Central memory CD4-positive, alpha-beta T cell (primary cell): ENCODE data around the gene SP2.
A peak's percentile ranks its signal among the peaks of the same experiment; 100 is the strongest.

Source experiments
- DNase-seq: peaks from one replicate; pipeline ENCODE4 v3.0.0; 2022

The SP2 gene

GRCh38 chr17:47871048-47871447, 25.0 kb upstream of the SP2 start:
- DNase-seq = no peak

- no peak for DNase-seq
Observed at GRCh38 chr17:47872019-47872650, 23.9 kb upstream of the SP2 start.

DNA sequence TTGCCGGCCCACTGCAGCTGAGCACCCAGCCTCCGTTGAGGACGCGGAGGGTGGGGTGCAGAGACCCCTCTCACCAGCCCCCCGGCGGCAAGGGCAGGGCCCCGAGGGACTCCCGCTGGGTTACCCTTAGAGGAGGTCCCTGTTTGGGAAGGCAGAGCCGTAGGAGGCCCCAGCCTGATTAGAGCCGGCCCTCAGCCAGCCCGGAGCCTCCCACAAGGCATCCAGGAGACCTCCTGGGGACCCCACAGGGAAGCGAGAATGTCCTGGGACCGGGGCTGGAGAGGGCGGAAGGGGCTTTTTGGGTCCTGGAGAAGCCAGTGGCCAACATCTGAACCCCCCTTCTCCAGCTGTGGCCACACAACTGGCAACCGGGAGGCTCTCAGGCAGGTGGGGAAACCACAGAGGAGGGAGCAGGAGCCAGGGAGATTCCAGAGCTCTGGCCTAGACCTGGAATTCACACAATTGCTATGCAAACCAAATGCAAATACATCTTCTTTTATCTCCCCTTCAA, 23.3 kb upstream of the SP2 start:
- DNase-seq = no peak

DNA sequence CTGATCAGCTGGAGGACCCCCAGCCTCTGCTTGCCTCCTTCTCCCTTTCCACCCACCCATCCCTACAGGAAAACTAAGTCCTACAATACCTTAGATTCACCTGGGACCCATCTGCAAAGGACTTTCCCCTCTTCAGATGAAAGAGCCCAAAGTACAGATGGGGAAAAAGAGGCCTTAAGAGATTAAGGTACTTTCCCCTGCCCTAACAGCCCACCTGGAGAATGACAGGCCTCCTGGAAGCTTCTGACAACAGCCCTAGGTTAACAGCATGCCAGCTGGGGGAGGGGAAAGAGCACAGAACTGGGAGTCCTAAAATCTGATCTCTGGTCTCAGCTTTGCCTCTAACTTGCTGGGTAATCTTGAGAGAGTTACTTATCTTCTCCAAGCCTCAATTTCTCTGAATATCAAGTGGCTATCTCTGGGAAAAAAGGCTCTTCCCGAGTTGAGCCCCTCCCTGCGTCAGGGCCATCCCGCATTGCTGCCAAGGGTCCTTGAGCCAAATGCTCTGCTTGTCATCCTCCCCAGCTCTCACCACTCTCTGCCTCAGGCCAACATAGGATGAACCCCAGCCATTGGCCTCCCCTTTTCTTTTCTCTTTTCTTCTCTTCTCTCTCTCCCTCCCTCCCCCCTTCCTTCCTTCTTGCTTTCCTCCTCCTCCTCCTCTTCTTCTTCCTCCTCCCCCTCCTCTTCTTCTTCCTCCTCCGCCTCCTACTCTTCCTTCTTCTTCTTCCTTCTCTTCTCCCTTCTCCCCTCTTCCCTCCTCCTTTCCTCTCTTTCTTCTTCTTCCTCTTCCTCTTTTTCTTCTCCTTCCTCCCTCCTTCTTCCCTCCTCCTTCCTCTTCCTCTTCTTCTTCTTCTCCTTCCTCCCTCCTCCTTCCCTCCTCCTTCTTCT, 22.6 kb upstream of the SP2 start:
- DNase-seq = no peak

DNA sequence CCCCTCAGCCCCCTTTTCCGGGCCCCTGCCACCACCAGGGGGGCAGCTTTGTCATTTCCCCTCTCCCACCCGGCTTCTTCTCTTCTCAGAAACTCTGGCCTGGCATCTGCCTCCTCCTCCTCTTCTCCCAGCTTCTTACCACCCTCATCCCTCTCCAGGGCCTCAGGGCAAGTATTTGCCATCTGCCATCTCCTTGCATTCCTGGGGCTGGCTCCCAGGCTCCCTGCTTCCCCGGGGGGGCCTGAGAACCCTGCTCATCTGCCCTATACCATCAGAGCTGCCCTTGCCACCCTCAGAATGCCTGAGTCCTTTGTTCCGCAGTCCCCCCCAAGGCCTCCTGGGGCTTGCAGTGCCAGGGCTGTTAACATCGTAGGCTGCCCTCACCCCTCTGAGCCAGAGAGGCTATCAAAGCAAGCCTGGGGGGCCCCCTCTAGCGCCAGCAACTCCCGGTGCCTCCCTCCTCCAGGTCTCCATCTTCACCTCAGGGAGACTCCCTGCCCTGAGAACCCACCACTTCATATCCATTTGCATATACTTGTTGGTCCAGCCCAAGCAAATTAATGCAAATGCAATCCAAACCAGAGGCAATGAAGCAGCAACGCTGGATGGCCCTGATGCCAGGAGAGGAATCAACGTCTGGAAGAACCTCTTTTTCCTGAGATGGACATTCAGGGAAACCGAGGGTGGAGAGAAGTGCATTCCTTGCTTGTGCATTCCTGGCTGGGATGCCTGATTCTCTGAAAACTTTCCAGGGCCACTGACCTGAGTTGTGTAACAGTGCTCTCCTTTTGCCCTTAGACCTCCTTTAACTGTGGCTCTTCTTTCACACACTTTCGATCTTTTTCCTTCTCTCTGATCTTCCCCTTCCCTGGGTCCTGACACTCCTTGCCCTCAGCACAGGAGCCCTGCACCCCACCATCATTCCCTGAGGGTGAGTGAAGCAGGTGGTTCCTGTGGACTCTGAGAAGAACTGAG, 20.7 kb upstream of the SP2 start:
- DNase-seq = no peak

- DNase-seq = no peak
Observed at GRCh38 chr17:47877368-47878034, 18.5 kb upstream of the SP2 start.

DNA sequence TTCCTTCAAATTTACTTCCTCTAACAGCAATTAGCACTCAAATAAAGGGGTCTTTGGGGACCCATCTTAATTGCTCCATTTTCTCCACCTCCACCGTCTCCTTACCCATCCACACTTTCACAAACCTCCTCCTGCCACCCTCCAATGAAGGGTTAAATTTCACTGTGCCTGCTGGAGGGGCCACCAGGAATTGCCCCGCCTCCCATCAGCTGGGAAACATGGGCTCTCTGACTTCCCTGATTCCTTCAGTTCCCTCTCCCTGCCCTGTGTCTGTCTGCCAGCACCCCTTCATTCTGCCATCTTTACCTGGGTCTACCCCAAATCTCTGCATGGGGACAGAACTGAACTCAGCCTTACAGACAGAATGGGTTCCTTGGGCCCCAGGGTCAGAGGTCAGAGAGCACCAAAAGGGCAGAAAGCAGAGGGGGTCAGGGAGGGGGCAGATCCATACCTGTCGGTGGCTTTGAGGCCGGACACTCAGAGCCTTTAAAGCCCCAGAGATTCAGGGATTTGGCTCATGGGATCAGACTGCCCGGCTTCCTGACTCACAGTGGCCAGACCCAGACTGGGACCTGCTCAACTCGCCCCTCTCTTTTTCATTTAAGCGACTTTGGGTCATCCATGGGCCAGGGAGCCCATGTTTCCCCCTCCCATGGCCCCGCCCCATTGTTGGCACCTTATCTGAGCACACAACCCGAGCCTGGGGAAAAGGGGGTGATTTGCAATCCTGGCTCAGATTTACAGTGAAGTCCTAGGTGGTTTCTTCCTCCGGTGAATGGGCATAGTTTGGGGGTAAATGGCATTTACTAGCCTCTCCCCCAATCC, 17.6 kb upstream of the SP2 start:
- no peak for DNase-seq

GRCh38 chr17:47879028-47879585, 16.9 kb upstream of the SP2 start:
- DNase-seq = no peak

DNA sequence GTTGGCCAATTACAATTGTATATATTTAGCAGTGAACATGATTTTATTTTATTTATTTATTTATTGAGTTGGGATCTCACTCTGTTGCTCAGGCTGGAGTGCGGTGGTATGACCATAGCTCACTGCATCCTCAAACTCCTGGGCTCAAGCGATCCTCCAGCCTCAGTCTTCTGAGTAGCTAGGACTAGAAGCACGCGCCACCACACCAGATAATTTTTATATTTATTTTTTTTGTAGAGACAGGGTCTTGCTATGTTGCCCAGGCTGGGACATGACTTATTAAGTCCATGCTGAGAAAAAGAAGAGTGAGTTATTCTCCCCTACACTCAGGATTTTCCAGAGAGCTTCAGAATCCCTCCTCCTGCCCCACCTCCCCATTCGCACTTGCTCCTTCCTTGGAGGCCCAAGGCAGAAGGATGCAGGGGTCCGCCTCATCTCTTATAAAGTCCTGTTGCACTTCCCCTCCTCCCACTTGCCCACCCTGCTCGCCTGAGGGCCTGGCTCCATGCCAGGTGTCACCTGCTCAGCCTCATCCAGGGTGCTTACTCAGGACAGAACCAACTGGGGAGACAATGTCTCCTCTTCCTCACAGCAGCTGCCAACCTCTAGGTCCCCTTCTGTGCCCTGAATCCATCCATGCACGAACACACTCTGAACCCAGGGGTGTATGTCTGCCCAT, 16.1 kb upstream of the SP2 start:
- no peak for DNase-seq

GRCh38 chr17:47882247-47882646, 13.8 kb upstream of the SP2 start:
- no peak for DNase-seq

DNA sequence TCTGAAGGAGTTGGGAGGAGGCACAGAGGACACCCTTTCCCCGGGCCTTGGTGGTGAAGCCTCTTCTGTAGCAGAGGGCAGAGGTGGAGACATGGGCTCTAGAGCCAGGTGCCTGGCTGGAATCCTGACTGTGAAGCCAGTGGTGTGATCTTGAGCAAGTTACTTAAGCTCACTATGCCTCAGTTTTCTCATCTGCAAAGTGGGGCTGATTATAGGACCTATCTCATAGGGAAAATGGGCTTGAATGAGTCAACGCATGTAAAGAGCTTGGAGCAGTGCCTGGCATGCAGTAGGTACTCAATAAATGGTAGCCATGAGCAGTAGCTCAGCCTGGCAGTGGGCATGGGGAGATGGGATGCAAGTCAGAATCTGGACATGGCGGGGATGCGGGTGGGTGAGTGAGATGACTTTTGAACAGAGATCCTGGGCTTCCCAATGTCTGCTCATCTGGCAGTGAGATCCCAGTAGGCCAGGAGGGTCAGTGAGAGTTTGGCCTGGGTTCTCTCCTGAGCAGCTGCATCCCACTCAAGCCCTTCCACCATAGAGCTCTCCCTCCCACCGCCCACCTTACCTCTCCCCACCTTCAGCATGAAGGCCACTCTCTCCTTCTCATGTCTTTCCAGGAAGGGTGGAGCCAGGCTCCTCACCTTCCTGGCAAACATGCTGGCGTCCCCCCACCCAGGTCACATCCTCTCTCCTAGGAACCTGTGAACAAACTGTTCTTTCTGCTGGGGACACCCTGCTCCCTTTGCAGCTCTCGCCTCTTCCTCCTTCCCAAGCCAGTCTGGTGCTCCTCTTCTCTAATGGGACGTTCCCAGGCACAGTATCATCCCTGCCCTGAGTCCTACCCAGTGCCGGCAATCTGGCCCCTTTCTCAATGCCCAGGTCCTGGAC, 13.1 kb upstream of the SP2 start:
- DNase-seq = no peak

GRCh38 chr17:47883589-47884426, 12.2 kb upstream of the SP2 start:
- DNase-seq = no peak

GRCh38 chr17:47884427-47884740, 11.7 kb upstream of the SP2 start:
- DNase-seq = no peak

DNA sequence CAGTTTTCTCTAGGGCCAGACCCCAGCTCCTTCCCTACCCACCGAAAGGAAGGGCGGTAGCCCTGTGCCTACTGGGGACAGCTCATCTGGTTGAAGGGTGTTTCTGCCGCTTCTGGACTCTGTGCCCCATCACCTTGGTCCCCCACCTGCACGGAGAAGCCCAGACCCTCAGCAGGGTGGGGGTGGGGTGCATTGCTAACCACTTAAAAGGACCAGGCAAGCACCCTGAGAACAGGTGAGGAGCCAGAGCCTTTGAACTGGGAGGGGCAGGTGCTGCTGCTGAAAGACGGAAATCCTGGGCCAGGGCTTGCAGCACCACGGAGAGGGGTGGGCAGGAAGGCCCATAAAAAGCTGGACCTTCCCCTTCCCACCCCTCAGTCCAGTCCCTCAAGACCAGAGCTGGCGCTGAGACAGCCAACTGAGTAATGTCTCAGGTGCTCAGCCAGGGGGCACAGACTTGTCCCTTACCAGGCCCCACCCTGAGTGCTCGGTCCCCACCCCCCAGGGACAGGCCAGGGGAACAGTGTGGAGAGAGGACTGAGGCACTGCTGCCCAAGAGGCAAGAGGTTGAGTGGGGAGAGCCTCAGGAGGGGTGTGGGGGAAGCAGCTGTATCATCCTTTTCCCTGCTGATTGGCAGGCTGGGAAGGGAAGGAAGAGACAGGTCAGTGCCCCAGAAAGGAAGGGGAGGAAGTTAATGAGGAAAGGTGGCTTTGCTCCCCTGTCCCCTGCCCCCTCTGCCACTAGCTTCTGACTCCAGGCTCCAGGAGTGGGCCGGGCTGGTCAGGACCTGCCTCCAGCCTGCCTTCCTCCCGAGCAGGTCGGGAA, 10.9 kb upstream of the SP2 start:
- peak; percentile 7 for DNase-seq

- no peak for DNase-seq
Observed at GRCh38 chr17:47888293-47888692, 7.7 kb upstream of the SP2 start.

GRCh38 chr17:47889734-47890529, 6.1 kb upstream of the SP2 start:
- DNase-seq = peak; percentile 83
